ENCODE results near the gene NPBWR2. TPM values are rescaled to one million over a fixed set of nuclear protein-coding genes. Genes with fewer than 3 reads are reported as not detected.

Gene NPBWR2
- total RNA-seq, 1 donor from 2014 or later = not detected

- no peak for TF ChIP-seq CTCF (IDR thresholded peaks at IDR 0.05; ENCODE audit: partially characterized antibody, unreplicated experiment)
- DNase-seq = no peak
- no peak overlapping the region for H3K4me3 Mint-ChIP-seq (ENCODE audit: unreplicated experiment)
- H3K9me3 Mint-ChIP-seq (ENCODE audit: unreplicated experiment) = peaks cover 20% of the 10 kb centered on the region
- H3K36me3 Mint-ChIP-seq (ENCODE audit: unreplicated experiment) = no peaks in the 10 kb centered on the region
- H3K4me1 Mint-ChIP-seq (ENCODE audit: low read depth, unreplicated experiment) = peaks cover 37% of the 10 kb centered on the region
- peaks cover 24% of the 10 kb centered on the region for H3K27me3 Mint-ChIP-seq (ENCODE audit: unreplicated experiment)
- peak overlapping the region; percentile 98 for H3K27ac Mint-ChIP-seq (ENCODE audit: unreplicated experiment)
Measured at GRCh38 chr20:64154590-64155257, 47.4 kb upstream of the NPBWR2 start.

GRCh38 chr20:64153861-64154589 is 46.7 kb upstream of the NPBWR2 start:
- Mint-ChIP-seq H3K36me3 (ENCODE audit: unreplicated experiment) (no peaks in the 10 kb centered on the region), H3K4me1 (ENCODE audit: low read depth, unreplicated experiment) (peaks cover 32% of the 10 kb centered on the region), H3K9me3 (ENCODE audit: unreplicated experiment) (peaks cover 20% of the 10 kb centered on the region), H3K27me3 (ENCODE audit: unreplicated experiment) (peaks cover 23% of the 10 kb centered on the region), H3K4me3 (ENCODE audit: unreplicated experiment) (peak overlapping the region; percentile 9), H3K27ac (ENCODE audit: unreplicated experiment) (peak overlapping the region; percentile 75)
- no peak for TF ChIP-seq CTCF (IDR thresholded peaks at IDR 0.05; ENCODE audit: partially characterized antibody, unreplicated experiment)
- no peak for DNase-seq

- Mint-ChIP-seq H3K9me3 (ENCODE audit: unreplicated experiment) (peaks cover 20% of the 10 kb centered on the region), H3K27ac (ENCODE audit: unreplicated experiment) (peak overlapping the region; percentile 75), H3K4me3 (ENCODE audit: unreplicated experiment) (peak overlapping the region; percentile 9), H3K4me1 (ENCODE audit: low read depth, unreplicated experiment) (peaks cover 29% of the 10 kb centered on the region), H3K36me3 (ENCODE audit: unreplicated experiment) (no peaks in the 10 kb centered on the region), H3K27me3 (ENCODE audit: unreplicated experiment) (peaks cover 20% of the 10 kb centered on the region)
- DNase-seq = no peak
- TF ChIP-seq CTCF (IDR thresholded peaks at IDR 0.05; ENCODE audit: partially characterized antibody, unreplicated experiment) = no peak
Measured at GRCh38 chr20:64153410-64153809, 46.0 kb upstream of the NPBWR2 start.

GRCh38 chr20:64152906-64153305 is 45.5 kb upstream of the NPBWR2 start:
- H3K27me3 Mint-ChIP-seq (ENCODE audit: unreplicated experiment) = peaks cover 20% of the 10 kb centered on the region

More at GRCh38 chr20:64152906-64153305, 45.5 kb upstream of the NPBWR2 start:
- no peak overlapping the region for H3K27ac Mint-ChIP-seq (ENCODE audit: unreplicated experiment)
- no peak for DNase-seq
- TF ChIP-seq CTCF (IDR thresholded peaks at IDR 0.05; ENCODE audit: partially characterized antibody, unreplicated experiment) = no peak
- no peaks in the 10 kb centered on the region for H3K36me3 Mint-ChIP-seq (ENCODE audit: unreplicated experiment)
- peaks cover 31% of the 10 kb centered on the region for H3K4me1 Mint-ChIP-seq (ENCODE audit: low read depth, unreplicated experiment)
- peaks cover 20% of the 10 kb centered on the region for H3K9me3 Mint-ChIP-seq (ENCODE audit: unreplicated experiment)
- H3K4me3 Mint-ChIP-seq (ENCODE audit: unreplicated experiment) = no peak overlapping the region
